ENCODE measurements around the gene DLGAP1. TPM values are rescaled to one million over a fixed set of nuclear protein-coding genes. Genes with fewer than 3 reads are reported as not detected.

Gene DLGAP1
- total RNA-seq, 1 experiment from 2014 or later: 17.3 TPM

DNA sequence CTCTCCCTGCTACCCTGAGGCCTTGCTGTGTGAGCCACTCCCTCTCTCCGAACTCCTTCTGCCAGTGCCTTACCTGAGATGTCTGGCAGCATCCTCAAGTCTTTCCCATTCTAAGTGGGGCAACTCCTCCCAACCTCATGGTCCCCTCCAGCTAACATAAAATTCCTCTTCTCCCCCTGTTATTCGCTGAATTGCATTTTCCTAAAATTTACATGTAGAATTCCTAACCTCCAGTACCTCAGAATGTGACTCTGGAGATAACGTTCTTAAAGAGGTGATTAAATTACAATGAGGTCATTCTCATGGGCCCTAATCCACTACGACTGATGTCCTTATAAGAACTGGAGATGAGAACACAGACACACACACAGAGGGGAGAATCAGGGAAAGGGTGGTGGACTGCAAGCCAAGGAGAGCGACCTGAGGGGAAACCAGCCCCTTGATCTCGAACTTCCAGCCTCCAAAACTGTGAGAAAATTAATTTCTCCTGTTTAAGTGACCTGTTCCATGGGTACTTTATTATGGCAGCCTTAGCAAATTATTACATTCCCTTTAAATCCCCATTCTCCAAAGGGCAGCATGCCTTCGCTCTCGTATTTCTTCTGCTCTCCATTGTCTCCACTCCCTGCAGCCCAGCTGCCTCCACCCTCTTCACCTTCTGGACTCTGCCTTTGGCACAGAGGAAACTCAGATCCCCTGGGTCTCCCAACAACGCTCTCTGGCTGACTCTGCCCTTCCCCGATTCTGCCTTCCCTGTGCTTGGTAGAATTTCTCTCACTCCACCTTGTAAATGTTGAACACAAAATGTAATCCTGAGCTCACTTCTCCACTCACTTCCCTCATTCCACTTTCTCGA, 934.6 kb downstream of the DLGAP1 start:
- no peak for DNase-seq (ENCODE audit: low spot score)
- in situ Hi-C loops (cut with HindIII; ENCODE audit: low sequenced_read_pairs): no loop called here

DNA sequence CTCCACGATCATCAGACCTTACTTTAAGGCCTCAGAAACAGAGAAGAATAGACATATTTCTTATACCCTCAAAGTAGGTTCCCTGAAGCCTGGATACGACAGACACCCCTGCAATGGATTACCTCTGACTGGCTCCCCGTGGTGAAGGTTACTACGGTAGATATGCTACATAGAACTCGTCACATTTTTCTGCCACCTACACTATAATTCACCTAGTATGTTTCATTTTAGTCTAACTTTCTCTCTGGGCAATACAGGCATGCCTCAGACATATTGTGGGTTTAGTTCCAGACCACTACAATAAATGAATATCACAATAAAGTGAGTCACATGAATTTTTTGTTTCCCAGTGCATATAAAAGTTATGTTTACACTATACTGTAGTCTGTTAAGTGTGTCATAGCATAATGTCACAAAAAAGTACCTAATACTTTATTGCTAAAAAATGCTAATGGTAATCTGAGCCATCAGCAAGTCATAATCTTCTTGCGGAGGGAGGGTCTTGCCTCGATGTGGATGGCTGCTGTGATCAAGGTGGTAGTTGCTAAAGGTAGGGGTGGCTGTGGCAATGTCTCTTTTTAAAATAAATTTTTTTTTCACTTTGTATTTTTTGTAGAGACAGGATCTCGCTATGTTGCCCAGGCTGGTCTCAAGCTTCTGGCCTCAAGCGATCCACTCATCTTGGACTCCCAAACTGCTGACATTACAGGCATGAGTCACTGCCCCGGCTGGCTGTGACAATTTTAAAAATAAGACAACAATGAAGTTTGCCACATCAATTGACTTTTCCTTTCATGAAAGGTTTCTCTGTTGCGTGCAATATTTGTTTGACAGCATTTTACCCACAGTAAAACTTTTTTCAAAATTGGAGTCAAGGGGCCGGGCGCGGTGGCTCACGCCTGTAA, 940.5 kb downstream of the DLGAP1 start:
- in situ Hi-C loops (cut with HindIII; ENCODE audit: low sequenced_read_pairs): no loop called here
- DNase-seq (ENCODE audit: low spot score): no peak

DNA sequence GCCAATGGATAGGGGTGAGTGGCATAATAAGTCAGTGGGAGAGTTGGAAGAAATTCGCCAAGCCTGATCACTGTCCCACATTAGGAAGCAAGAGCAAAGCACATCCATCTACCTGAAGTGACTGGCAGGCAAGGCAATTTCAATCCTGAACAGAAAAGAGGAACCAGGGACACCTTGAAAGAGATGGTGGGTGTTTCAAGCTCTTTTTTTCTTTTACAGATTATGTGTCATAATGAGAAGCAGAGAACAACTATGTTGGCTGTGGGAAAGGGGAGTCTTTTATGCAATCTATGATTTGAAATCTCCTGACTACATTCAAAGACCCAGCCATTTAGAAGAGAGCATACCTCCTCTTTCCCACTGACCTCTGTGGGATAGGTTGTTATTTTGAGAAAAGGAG, 941.6 kb downstream of the DLGAP1 start:
- no peak for DNase-seq (ENCODE audit: low spot score)
- in situ Hi-C loops (cut with HindIII; ENCODE audit: low sequenced_read_pairs): no loop called here

DNA sequence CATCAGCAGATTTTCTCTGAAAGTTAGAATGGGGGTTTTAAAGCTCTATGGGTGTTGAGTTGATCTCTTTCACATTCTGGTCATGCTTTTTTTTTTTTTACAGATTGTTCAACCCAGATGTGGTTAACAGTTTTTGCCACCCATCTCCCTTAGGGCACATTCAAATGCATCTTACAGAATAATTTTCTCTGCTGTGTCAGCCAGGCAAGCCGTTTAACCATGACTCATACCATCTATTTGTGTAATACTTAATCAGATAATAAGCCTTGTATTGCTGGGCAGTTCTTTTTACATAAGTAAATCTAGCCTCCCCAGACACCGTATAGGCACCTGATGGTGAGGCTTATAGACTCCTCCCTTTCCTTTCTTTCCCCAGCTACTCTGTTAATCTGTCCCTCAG, 943.1 kb downstream of the DLGAP1 start:
- no peak for DNase-seq (ENCODE audit: low spot score)
- in situ Hi-C loops (cut with HindIII; ENCODE audit: low sequenced_read_pairs): no loop called here

DNA sequence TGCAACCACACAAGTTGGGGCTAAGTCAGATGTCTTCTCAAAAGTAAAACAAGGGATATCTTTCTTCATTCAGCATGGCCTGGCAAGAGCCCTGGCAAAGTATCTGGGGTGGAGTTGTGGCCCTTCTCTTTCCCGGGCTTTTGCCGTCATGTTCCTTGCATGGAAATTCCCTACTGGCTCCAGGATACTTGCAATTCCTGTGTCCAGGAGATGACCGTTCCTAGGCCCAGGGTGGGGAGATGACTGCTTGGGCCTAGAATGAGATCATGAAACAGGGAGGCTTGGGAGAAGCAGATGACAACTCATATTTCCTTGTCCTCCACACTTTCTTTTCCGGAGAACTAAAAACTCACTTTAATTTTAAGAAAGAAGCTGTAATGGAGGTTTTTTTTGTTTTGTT, 944.2 kb downstream of the DLGAP1 start:
- in situ Hi-C loops (cut with HindIII; ENCODE audit: low sequenced_read_pairs): no loop called here
- DNase-seq (ENCODE audit: low spot score): no peak

DNA sequence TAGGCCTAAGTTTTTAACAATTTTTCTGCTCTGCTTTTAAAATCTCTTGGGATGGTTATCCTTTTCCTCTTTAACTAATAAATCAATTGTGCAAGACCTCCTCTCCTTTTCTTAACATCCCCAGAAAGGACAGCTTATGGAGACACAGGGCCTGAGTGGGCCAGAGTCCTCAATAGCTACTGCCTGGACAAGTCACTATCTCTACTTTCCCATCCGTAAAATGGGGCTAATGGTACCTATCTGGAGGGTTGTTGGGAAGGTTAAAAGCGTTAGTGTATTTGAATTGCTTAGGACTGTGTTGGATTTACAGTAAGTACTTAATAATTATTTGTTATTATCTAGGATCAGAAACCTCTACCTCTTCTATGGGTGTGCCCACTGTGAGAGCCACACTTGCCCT, 945.1 kb downstream of the DLGAP1 start:
- in situ Hi-C loops (cut with HindIII; ENCODE audit: low sequenced_read_pairs): no loop called here
- no peak for DNase-seq (ENCODE audit: low spot score)

DNA sequence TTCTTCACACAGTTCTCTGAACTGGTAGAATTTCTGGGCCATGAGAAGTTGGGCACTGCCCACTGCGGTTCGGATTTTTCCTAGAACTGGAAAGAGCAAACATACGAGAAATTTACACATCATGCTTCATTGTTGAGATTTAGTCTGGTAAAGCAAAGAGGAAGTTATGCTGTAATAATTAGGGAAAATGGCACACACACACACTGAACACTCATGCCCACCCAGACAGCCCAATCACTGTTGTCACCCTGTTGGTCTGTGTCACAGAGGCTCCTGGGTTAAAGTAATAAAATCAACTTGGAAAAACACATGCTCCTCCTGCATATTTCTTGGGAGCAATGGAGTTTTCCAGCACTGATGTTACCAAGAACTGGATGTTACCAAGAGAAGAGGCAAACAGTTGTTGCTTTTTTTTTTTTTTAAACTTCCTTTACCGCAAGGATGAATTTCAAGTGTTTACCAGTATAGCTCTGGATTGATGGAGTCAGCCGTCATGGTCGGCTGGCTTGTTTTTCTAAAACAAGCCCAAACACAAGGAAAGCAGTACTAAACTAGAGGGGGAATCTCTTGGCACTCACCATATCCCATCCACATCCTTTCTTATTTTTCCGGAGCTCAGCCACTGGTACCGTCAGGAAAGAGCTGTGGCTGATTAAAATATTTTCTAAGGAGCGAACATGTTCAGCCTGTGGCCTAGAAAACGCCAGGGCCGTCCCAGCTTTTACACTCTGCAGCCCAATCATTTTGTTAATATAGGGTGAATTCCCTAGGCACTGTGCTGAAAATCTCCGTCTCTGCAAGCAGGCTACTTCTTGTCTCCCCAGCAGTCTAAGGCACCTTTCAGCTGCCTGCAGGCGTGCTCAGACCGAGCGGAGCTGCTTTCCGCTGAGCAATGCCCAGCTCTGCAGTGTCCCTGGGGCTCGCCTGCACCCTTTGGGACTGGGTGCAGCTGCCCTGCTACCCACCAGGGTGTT, 946.2 kb downstream of the DLGAP1 start:
- in situ Hi-C loops (cut with HindIII; ENCODE audit: low sequenced_read_pairs): no loop called here

DNA sequence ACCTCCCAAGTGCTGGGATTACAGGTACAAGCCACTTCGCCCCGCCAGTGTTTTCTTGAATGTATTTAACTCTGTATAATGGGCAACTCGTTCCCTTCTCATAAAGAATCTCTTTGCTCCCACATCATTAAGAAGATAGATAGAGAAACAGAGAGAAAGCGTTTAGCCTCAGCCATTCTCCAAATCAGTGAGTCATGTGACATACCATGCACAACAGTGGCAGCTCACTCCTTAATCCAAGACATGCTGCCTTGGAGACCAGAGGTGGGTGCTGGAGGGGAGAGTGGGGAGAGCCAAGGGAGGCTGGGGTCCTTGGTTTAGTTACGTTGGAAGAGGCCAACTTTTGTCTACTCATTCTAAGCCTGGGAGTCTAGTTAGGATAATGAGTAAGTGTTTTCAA, 950.5 kb downstream of the DLGAP1 start:
- no peak for DNase-seq (ENCODE audit: low spot score)
- in situ Hi-C loops (cut with HindIII; ENCODE audit: low sequenced_read_pairs): no loop called here

More for the DNA sequence above, 946.2 kb downstream of the DLGAP1 start:
- no peak for DNase-seq (ENCODE audit: low spot score)

DNA sequence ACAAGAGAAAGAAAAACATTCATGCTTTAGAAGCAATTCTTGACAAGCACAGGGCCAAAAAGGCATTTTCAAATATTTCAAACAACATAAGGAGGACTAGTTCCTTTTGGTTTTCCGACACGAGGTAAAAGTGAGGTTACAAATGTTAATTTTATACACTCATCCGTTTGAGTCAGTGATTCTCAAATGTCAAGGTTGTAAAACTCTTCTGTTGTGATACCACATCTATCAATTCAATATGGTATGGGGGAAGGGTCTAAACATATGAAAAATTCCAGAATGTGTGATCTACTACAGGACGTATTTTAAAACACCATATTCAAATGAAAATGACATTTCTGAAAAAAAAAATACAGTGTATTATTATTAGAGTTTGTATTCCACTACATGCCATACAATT, 952.5 kb downstream of the DLGAP1 start:
- no peak for DNase-seq (ENCODE audit: low spot score)
- in situ Hi-C loops (cut with HindIII; ENCODE audit: low sequenced_read_pairs): no loop called here

DNA sequence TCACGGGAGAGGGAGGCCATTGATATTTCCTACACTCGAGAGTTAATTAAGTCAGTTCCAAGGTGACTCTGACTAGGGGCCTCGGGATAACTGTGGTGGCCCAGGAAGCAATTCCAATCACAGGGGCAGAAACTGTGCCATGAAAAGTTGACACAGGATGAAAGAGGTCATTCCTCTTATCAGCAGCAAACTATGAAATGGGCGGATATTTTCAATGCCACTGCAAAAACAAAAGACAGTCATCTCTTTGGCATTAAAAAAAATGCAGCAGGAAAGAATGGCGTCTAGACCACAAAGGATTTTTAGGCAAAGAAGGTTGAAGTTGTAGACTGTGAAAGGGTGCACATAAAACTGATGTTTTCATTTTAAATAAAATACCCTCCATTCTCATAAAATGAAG, 955.1 kb downstream of the DLGAP1 start:
- no peak for DNase-seq (ENCODE audit: low spot score)
- in situ Hi-C loops (cut with HindIII; ENCODE audit: low sequenced_read_pairs): no loop called here

DNA sequence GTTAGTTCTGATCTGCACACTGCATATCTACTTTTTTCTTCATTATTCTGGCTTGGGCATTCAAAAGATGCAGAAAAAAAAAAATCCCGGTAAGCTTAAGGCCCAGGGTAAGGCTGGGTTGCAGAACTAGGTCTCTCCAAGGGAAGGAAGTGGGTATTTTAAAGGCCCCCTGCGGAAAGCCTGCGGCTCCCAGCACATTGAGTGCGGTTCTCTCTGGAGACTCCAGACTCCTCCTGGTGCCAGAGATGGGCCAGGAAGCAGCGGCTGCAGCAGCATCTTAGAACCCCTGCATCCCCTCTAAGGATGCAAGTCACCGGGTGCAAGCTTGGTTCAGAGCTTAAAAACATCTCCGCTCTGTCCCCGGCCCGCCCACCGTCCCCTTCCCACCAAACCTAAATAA, 955.6 kb downstream of the DLGAP1 start:
- DNase-seq (ENCODE audit: low spot score): no peak
- in situ Hi-C loops (cut with HindIII; ENCODE audit: low sequenced_read_pairs): loop anchor here (10.0 kb wide), 1 partner anchor 85 kb away; no protein-coding TSS in a partner anchor

DNA sequence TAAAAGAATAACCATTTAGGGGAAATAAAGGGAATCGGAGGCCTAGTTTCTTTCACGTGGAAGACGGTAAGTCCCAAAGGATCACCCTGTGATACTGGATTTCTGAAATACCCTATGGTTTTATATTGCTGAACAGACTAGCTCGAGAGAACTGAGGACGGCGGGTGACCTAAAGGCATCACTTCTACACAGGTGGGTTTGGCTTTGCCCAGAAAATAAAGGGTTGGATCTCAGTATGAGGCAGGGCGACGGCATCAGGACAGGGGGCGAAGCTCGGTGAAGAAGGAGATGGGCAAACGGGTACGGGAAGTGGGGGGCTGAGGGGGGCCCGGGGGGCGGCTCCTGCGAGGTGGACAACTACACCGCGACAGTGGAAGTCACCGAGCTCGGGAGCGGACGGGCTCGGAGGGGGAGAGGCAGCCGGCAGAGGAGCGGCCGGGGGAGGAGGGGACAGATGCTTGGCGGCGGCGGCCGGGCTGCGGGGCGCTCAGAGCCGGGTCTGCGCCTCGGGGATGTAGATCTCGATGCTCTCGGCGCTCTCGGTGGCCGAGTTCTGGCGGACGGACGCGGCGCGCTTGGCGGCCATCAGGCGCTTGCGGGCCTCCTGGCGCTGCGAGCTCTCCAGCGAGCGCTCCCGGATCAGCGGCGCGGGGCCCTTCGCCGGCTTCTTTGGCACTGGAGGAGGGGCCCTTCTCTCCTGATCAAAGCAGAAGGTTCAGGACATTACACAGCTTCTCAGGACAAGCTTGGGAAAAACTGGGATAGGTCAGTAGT, 956.2 kb downstream of the DLGAP1 start:
- in situ Hi-C loops (cut with HindIII; ENCODE audit: low sequenced_read_pairs): loop anchor here (10.0 kb wide), 1 partner anchor 86 kb away; no protein-coding TSS in a partner anchor
- DNase-seq (ENCODE audit: low spot score): no peak

DNA sequence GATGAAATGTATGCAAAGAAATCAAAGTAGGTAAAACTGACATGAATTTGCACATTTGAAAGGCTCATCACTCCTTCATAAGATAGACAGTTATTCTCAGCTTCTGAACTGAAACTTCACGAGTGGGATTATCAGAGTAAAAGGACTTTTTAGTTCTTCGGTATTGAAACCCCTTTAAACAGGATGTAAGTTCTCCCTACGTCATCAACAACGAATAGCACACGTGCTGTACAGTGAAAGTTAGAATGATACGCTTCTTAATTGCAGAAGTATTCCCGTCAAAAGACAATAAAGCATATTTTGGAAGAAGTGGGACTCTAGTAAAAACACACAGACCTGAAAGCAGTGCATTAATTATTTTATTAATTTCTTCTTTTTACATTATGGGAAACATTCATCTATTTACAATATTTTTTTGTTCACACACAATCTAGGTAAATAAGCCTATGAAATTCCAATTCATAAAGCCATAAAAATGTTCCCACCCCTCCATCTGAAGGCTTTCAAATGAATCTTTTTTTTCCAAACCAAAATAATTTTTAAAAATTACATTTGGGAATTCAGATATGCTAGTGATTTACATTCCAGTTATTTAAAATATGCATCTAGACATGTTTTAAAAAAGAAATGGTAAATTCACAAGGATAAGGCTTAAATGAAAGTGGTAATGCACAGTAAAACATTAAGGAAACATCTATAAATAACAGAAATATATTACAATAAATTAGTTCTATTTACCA, 959.2 kb downstream of the DLGAP1 start:
- in situ Hi-C loops (cut with HindIII; ENCODE audit: low sequenced_read_pairs): loop anchor here (10.0 kb wide), 1 partner anchor 89 kb away; no protein-coding TSS in a partner anchor
- no peak for DNase-seq (ENCODE audit: low spot score)

DNA sequence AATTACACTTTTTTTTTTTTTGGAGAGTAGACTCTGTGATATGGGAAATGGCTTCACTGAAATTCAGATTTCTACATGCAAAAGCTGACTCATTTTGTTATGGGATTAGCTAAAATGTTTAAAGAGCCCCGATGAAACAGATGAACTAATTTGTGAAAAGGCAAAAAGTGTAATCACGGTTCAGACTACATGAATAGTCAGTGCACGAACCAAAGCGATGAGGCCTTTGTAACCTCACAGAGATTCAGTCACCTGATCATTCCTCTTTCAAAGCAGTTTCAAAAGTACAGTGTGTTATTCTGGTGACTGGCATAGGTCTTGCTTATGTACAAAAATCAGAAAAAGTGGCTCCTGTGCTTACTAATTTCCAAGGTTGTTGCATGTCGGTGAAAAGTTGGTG, 960.5 kb downstream of the DLGAP1 start:
- in situ Hi-C loops (cut with HindIII; ENCODE audit: low sequenced_read_pairs): loop anchor here (10.0 kb wide), 1 partner anchor 90 kb away; no protein-coding TSS in a partner anchor
- DNase-seq (ENCODE audit: low spot score): no peak

DNA sequence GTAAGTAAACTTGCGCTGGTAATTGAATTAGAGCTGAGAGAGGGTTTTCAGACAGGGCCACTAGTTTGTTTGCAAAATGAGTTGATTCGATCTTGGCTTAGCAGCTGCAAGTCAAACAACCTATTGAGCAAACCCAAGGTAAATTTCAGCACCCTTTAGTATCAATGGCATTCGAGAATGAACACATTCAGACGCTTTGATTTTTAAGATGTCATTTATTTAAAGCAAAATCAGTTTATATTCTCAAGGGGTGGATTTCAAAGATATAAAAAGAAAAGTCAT, 960.9 kb downstream of the DLGAP1 start:
- in situ Hi-C loops (cut with HindIII; ENCODE audit: low sequenced_read_pairs): loop anchor here (10.0 kb wide), 1 partner anchor 91 kb away; no protein-coding TSS in a partner anchor
- no peak for DNase-seq (ENCODE audit: low spot score)

DNA sequence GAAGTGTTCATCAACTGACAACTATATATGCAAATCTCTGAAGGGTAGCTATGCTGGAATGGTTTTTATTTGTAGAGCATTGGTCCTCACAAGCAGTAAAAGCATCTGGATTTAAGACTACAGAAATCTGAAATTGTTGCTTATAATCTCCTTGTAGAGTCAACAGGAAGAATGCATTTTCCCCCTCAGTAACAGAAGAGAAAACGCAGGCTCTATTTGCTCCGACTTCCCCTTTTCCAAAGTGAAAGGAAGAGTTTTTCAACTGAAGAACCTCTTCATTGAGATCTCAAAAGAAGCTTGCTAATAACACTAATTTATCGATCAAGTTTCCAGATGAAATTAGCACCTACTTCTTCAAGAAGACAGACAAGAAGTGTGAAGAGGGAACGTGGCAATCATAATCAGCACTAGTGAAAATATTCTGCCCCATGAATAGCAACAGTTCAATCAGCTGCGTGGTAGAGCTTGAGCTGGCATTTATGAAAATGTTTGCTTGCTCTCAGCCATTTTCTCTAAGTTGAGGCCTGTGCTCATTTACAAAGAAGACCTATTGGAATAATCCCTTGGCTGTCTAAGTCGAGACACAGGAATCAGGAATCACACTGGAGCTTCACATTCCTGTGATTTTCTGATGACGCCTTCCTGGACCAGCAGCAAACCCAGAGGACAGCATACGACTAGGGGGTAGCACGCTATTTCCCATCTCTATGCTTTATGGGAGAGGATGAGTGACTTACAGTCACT, 961.4 kb downstream of the DLGAP1 start:
- in situ Hi-C loops (cut with HindIII; ENCODE audit: low sequenced_read_pairs): loop anchor here (10.0 kb wide), 1 partner anchor 91 kb away; no protein-coding TSS in a partner anchor

DNA sequence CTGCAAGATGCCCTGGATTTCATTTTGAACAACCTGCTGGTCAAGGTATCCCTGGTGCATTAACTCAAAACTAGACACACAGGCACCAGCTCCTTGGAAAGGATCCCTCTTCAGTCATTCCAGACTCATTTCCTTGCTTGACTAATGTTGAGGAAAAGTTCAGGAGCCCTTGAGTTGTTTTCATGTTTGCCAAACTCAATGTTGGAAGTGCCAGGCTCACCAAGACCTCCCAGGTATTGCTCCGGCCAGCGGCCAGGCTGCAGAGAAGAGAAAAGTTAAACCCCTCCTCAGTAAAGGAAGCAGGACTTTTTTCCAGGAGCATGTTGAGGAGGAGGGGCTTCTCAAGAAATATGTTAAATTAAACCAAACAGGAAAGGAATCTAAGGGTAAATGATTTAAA, 962.4 kb downstream of the DLGAP1 start:
- DNase-seq (ENCODE audit: low spot score): no peak
- in situ Hi-C loops (cut with HindIII; ENCODE audit: low sequenced_read_pairs): loop anchor here (10.0 kb wide), 1 partner anchor 92 kb away; no protein-coding TSS in a partner anchor

More for the DNA sequence above, 961.4 kb downstream of the DLGAP1 start:
- DNase-seq (ENCODE audit: low spot score): no peak
